ENCODE results near the gene DLG5. TPM values are rescaled to one million over a fixed set of nuclear protein-coding genes. Genes with fewer than 3 reads are reported as not detected.

The DLG5 gene
- total and polyA plus RNA-seq, 9 of the 15 experiments (the other 6 are each of a cell fraction or from before 2014, with no cell fraction given): 1.4 to 26.8 (median 11.2) TPM

DNA sequence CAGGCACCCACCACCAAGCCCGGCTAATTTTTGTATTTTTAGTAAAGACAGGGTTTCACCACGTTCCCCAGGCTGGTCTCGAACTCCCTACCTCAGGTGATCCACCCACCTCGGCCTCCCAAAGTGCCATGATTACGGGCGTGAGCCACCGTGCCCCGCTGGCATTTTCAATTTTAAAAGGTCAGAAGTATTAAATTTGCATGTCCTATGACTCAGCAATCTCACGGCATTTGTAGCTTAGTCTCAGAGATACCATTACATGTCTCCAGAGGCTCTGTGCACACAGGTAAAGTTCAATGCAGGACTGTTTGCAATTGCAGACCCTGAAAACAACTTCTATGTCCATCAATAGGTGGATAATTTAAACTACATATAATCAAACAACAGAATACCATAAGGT lies 99.2 kb downstream of the DLG5 start:
- Histone ChIP-seq H3K27me3 (ENCODE audit: control insufficient read depth in 2 of 2, insufficient read depth in 2 of 2, low read length in 2 of 2) (no peaks in the 10 kb centered on the region), H4K20me1 (replicated peaks; ENCODE audit: control insufficient read depth, insufficient read depth, low read length) (no peaks in the 10 kb centered on the region), H3K4me1 (replicated peaks in 1 of 2; ENCODE audit: control insufficient read depth in 2 of 2, insufficient read depth in 2 of 2, low read length in 2 of 2) (peaks cover 3 to 4% of the 10 kb centered on the region in 2 experiments; a peak in 2 of 5 replicates), H3K4me3 (no peak overlapping the region), H3K4me2 (ENCODE audit: insufficient read depth, low read length) (no peak overlapping the region), H2AFZ (ENCODE audit: low read depth, low read length) (no peak overlapping the region), H3K9me3 (replicated peaks; ENCODE audit: control insufficient read depth, insufficient read depth, low read depth, low read length) (no peaks in the 10 kb centered on the region), H3K27ac (ENCODE audit: extremely low read depth, low read depth, low read length) (peak overlapping the region; percentile 26; the same call in 1 of the 3 replicates), H3K36me3 (ENCODE audit: control insufficient read depth, insufficient read depth, low read length) (peaks cover 60% of the 10 kb centered on the region; the same call in 2 of the 3 replicates), H3K79me2 (ENCODE audit: control insufficient read depth, insufficient read depth, low read length) (no peaks in the 10 kb centered on the region), H3K9me1 (ENCODE audit: control insufficient read depth, insufficient read depth, low read length) (peaks cover 2% of the 10 kb centered on the region), H3K9ac (ENCODE audit: insufficient read depth in 1 of 2, low read depth in 2 of 2, low read length in 2 of 2) (no peak overlapping the region; a peak in 1 of 4 replicates)
- POLR2A ChIA-PET: interaction anchor here (1.0 kb wide), 1 partner anchor 9 kb away, joined by 3 read pairs; no protein-coding TSS in a partner anchor
- TF ChIP-seq NFE2L1 (tag; IDR thresholded peaks at IDR 0.05; ENCODE audit: borderline replicate concordance, low read depth) (peak; percentile 57; the same call in 1 of the 2 replicates), SUPT5H (IDR thresholded peaks at IDR 0.05) (no peak), CEBPG (CRISPR knock-in tag; IDR thresholded peaks at IDR 0.05) (no peak), CEBPG (tag; conservative IDR thresholded peaks at IDR 0.05 in 1 of 2, IDR thresholded peaks at IDR 0.05 in 1 of 2) (no peak), MAFK (IDR thresholded peaks at IDR 0.05; ENCODE audit: low read length) (peak; percentile 59; the same call in 1 of the 2 replicates), ZNF217 (CRISPR knock-in tag; IDR thresholded peaks at IDR 0.05) (no peak), ZC3H4 (CRISPR knock-in tag; IDR thresholded peaks at IDR 0.05; ENCODE audit: borderline replicate concordance) (no peak), C11orf30 (IDR thresholded peaks at IDR 0.05; ENCODE audit: low read depth) (peak; percentile 72), NFE2 (IDR thresholded peaks at IDR 0.05; ENCODE audit: low read depth) (peak; percentile 81), ZBTB7A (IDR thresholded peaks at IDR 0.05; ENCODE audit: borderline replicate concordance, control insufficient read depth, low read depth, low read length) (no peak), TAF9B (IDR thresholded peaks at IDR 0.05; ENCODE audit: partially characterized antibody) (no peak), U2AF2 (optimal IDR thresholded peaks at IDR 0.05; ENCODE audit: low read depth, low read length) (no peak), MAFF (IDR thresholded peaks at IDR 0.05; ENCODE audit: low read length) (peak; percentile 48), ZEB2 (IDR thresholded peaks at IDR 0.05) (no peak), MAFG (tag; conservative IDR thresholded peaks at IDR 0.05) (peak; percentile 78), ZNF316 (IDR thresholded peaks at IDR 0.05) (peak; percentile 84), MTA1 (IDR thresholded peaks at IDR 0.05; ENCODE audit: borderline replicate concordance) (no peak)
- BruUV-seq (replicated peaks): no TSS peak
- DNase-seq (ENCODE audit: extremely low read depth in 1 of 4, low spot score in 3 of 4): no peak
- 65% methylated on average over 9 of the region's 9 CpGs for WGBS (ENCODE audit: insufficient coverage, low coverage, missing lambda C conversion rate)
- intact Hi-C loops (cut with micrococcal nuclease): no loop called here
- CTCF ChIA-PET (ENCODE audit: low intra/inter-chr PET ratio): no interaction called here
- peak; percentile 74 for FAIRE-seq
- in situ Hi-C loops (cut with MboI): no loop called here
- peak; percentile 44; the same call in 2 of the 3 replicates for ATAC-seq
